PC-9 (cell line): ENCODE data around the gene EPS15. TPM values are rescaled to one million over a fixed set of nuclear protein-coding genes. Genes with fewer than 3 reads are reported as not detected.

Experiments used
- BruUV-seq: library from RNA; stranded (reverse); fragments of 400-500 nt; replicated peaks from 2 replicates; lab custom pipeline; 2021; lab: Mats Ljungman, UMichigan
- CTCF ChIA-PET: fragments of 300-600 bp; sonication (Branson Sonifier 250); formaldehyde crosslinking; loops from one replicate; lab custom pipeline; 2022; ENCODE audit warnings: antibody characterized with exemption; lab: Charles Lee
- POLR2A ChIA-PET: fragments of 300-600 bp; sonication (Branson Sonifier 250); formaldehyde crosslinking; loops from one replicate; lab custom pipeline; 2022; ENCODE audit warnings: antibody characterized with exemption; ENCODE audit not compliant: unreplicated experiment; lab: Charles Lee
- DNase-seq, 2 experiments: peaks; one replicate each; pipeline versions ENCODE4 v3.0.0 to v3.0.0-alpha.2; 2015 to 2022; ENCODE audit warnings: mixed read lengths in 1 of 2
- H2AFZ ChIP-seq: fragments of 200-600 bp; sonication (generic); 2 replicates; pipeline ENCODE4 v1.8.1; 2017; ENCODE audit warnings: antibody characterized with exemption
- H3F3A ChIP-seq: fragments of 200-600 bp; sonication (generic); 2 replicates; pipeline ENCODE4 v1.8.1; 2017; ENCODE audit warnings: antibody characterized with exemption, mild to moderate bottlenecking, low read depth; ENCODE audit not compliant: insufficient read depth
- H3K27ac ChIP-seq: fragments of 200-600 bp; sonication (generic); 2 replicates; pipeline ENCODE4 v1.6.1; 2016; ENCODE audit warnings: mixed run types
- H3K27me3 ChIP-seq: fragments of 200-600 bp; sonication (generic); 2 replicates; pipeline ENCODE4 v1.6.1; 2016; ENCODE audit warnings: low read depth, mixed run types; ENCODE audit not compliant: insufficient read depth
- H3K36me3 ChIP-seq: fragments of 200-600 bp; sonication (generic); 2 replicates; pipeline ENCODE4 v1.6.1; 2016; ENCODE audit warnings: low read depth, mixed run types
- H3K4me1 ChIP-seq: fragments of 200-600 bp; sonication (generic); replicated peaks from 2 replicates; pipeline ENCODE4 v1.6.1; 2016; ENCODE audit warnings: mixed run types; ENCODE audit not compliant: insufficient read depth
- H3K4me2 ChIP-seq: fragments of 200-600 bp; sonication (generic); 2 replicates; pipeline ENCODE4 v1.6.1; 2017; ENCODE audit warnings: mixed run types
- H3K4me3 ChIP-seq: fragments of 200-600 bp; sonication (generic); 2 replicates; pipeline ENCODE4 v1.6.1; 2016; ENCODE audit warnings: mixed run types
- H3K79me2 ChIP-seq: fragments of 200-600 bp; sonication (generic); 2 replicates; pipeline ENCODE4 v1.6.1; 2017; ENCODE audit warnings: low read depth, mixed run types
- H3K9me2 ChIP-seq: fragments of 200-600 bp; sonication (generic); 2 replicates; pipeline ENCODE4 v1.8.1; 2017; ENCODE audit warnings: mild to moderate bottlenecking; ENCODE audit not compliant: insufficient read depth
- H3K9me3 ChIP-seq: fragments of 200-600 bp; sonication (generic); 2 replicates; pipeline ENCODE4 v1.8.1; 2016; ENCODE audit warnings: low read depth; ENCODE audit not compliant: insufficient read depth
- H4K20me1 ChIP-seq: fragments of 200-600 bp; sonication (generic); 2 replicates; pipeline ENCODE4 v1.8.1; 2017; ENCODE audit not compliant: insufficient read depth
- CTCF ChIP-seq: fragments of 200-600 bp; sonication (generic); conservative IDR thresholded peaks from 2 replicates; pipeline ENCODE4 v1.6.1; 2017; ENCODE audit warnings: mixed run types, antibody characterized with exemption, mild to moderate bottlenecking, moderate library complexity
- EZH2 ChIP-seq: fragments of 200-600 bp; sonication (generic); IDR thresholded peaks from 2 replicates; pipeline ENCODE4 v1.8.0; 2017; ENCODE audit warnings: antibody characterized with exemption, low read depth
- intact Hi-C: fragments of 100-400 bp; cut with micrococcal nuclease; formaldehyde crosslinking; loops from one replicate; pipeline ENCODE4 v1.10.0; 2022; ENCODE audit not compliant: unreplicated experiment
- total RNA-seq: library from RNA; stranded (reverse); gene quantifications from 2 replicates; pipeline ENCODE4 v1.2.3, GENCODE V29; 2021

Gene EPS15
- total RNA-seq, 1 experiment from 2014 or later: 60.1 TPM

- no peaks in the 10 kb centered on the region for H3K4me1 ChIP-seq
- no peaks in the 10 kb centered on the region for H3K9me2 ChIP-seq
- no peaks in the 10 kb centered on the region for H3K27me3 ChIP-seq
- H3K27ac ChIP-seq: no peak overlapping the region
- CTCF ChIA-PET: no interaction called here
- no peaks in the 10 kb centered on the region for H3K9me3 ChIP-seq
- POLR2A ChIA-PET: no interaction called here
- H3K79me2 ChIP-seq: no peaks in the 10 kb centered on the region
- H2AFZ ChIP-seq: no peak overlapping the region
- peaks cover 4% of the 10 kb centered on the region; the same call in 1 of the 2 replicates for H3F3A ChIP-seq
- no TSS peak for BruUV-seq
- peaks cover 5% of the 10 kb centered on the region; the same call in 1 of the 2 replicates for H3K36me3 ChIP-seq
- 0 out of 2 replicates have a peak, but pooled peaks cover 3% of the 10 kb centered on the region for H4K20me1 ChIP-seq
- intact Hi-C loops: no loop called here
- TF ChIP-seq CTCF (no peak), EZH2 (no peak)
- DNase-seq: no peak
- no peak overlapping the region for H3K4me2 ChIP-seq
- H3K4me3 ChIP-seq: no peak overlapping the region
These were observed 140.2 kb downstream of the EPS15 start for GRCh38 chr1:51378871-51379270.

GRCh38 chr1:51373898-51374297 is 145.2 kb downstream of the EPS15 start:
- Histone ChIP-seq H4K20me1 (no peaks in the 10 kb centered on the region), H3K9me3 (no peaks in the 10 kb centered on the region), H3F3A (0 out of 2 replicates have a peak, but pooled peaks cover 4% of the 10 kb centered on the region), H2AFZ (no peak overlapping the region), H3K36me3 (peaks cover 10% of the 10 kb centered on the region; the same call in 1 of the 2 replicates), H3K9me2 (no peaks in the 10 kb centered on the region), H3K4me1 (no peaks in the 10 kb centered on the region), H3K4me2 (no peak overlapping the region), H3K27ac (no peak overlapping the region), H3K79me2 (no peaks in the 10 kb centered on the region), H3K27me3 (no peaks in the 10 kb centered on the region), H3K4me3 (no peak overlapping the region)
- ChIA-PET CTCF (interaction anchor here (0.7 kb wide), 1 partner anchor 1101 kb away, joined by 6 read pairs; no protein-coding TSS in a partner anchor), POLR2A (no interaction called here)
- BruUV-seq: no TSS peak
- DNase-seq: no peak
- intact Hi-C loops: no loop called here
- no peak for TF ChIP-seq EZH2
- no peak for TF ChIP-seq CTCF

- no peak for DNase-seq
- no TSS peak for BruUV-seq
- no peaks in the 10 kb centered on the region for H3K27me3 ChIP-seq
- H3K9me2 ChIP-seq: no peaks in the 10 kb centered on the region
- no peaks in the 10 kb centered on the region for H3K79me2 ChIP-seq
- H3F3A ChIP-seq: 0 out of 2 replicates have a peak, but pooled peaks cover 4% of the 10 kb centered on the region
- intact Hi-C loops: no loop called here
- ChIA-PET POLR2A (interaction anchor here (0.5 kb wide), 1 partner anchor 111 kb away, joined by 5 read pairs; no protein-coding TSS in a partner anchor), CTCF (no interaction called here)
- H2AFZ ChIP-seq: no peak overlapping the region
- TF ChIP-seq CTCF (no peak), EZH2 (no peak)
- no peaks in the 10 kb centered on the region for H3K4me1 ChIP-seq
- peaks cover 10% of the 10 kb centered on the region; the same call in 1 of the 2 replicates for H3K36me3 ChIP-seq
- H3K27ac ChIP-seq: no peak overlapping the region
- no peaks in the 10 kb centered on the region for H4K20me1 ChIP-seq
- H3K4me3 ChIP-seq: no peak overlapping the region
- no peak overlapping the region for H3K4me2 ChIP-seq
- H3K9me3 ChIP-seq: no peaks in the 10 kb centered on the region
These were observed 146.5 kb downstream of the EPS15 start for GRCh38 chr1:51372561-51372960.
